ENCODE measurements around the gene ITPK1.

DNA sequence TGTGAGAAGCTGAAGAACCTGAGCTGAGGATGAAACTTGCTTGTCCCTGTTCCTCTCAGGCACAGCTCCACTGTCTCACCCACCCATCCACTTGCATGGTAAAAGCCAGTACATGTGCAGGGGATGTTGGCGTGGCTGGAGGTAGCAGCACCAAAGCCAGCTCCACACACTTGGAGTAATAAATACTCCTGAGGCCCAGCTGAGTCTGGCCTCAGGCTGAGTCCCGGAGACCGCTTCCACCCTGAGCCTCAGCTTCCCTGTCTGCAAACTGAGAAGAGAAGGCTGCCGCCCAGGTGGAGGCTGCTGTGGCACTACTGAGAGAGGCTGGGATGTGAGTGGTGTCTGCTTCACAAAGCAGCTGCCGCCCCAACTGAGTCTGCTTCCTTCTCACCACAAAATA is 173.6 kb downstream of the ITPK1 start:
- TF ChIP-seq POLR2A (IDR thresholded peaks at IDR 0.05; ENCODE audit: low read length) (no peak), HMGXB4 (CRISPR knock-in tag; IDR thresholded peaks at IDR 0.05; ENCODE audit: borderline replicate concordance) (no peak), CTCF (IDR thresholded peaks at IDR 0.05) (no peak), ESRRA (IDR thresholded peaks at IDR 0.05; ENCODE audit: borderline replicate concordance, low read length) (no peak)
- TF ChIP-seq, protein P1, sequence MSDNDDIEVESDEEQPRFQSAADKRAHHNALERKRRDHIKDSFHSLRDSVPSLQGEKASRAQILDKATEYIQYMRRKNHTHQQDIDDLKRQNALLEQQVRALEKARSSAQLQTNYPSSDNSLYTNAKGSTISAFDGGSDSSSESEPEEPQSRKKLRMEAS (IDR thresholded peaks at IDR 0.05) = no peak
